Activated CD8-positive, alpha-beta memory T cell treated with anti-CD3 and anti-CD28 coated beads, Interleukin-2, amount 50 U/mL, for 1 hour (primary cell): ENCODE measurements around the gene HES7.

Experiments used
- DNase-seq: peaks from one replicate; pipeline ENCODE4 v3.0.0-alpha.2; 2020; ENCODE audit errors: extremely low read depth

Gene HES7

DNA sequence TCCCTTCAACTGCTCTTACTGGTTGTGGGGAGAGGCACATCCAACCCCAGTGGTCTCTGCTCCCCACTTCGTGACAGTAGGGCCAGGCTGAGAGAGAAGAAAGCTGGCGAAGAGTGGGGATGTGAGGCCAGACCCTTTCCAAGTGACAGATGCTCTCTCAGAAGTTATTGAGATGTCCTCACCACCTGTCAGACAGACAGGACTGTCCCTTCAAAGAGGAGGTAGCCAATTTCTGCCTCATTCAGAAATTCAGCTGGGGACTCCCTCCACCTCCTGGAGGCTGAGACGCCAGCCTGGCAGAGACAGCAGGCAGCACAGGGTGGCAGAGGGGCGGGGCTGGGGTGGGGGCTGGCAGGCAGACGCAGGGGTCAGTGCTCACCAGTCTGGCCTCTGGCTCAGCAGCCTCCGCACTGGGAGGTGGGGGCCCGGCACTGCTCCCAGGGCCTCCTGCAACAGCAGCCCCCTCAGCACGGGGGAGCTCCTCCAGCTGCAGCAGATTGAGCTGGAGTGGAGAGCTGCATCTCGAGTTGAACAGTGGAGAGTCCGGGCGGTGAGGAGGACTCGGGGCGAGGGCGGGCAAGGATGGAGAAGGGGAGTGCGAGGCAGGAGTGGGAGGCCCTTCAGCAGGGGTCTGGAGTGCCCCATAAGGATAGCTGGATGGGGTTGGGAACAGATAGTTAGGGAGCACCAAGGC is 19.1 kb upstream of the HES7 start:
- no peak for DNase-seq

DNA sequence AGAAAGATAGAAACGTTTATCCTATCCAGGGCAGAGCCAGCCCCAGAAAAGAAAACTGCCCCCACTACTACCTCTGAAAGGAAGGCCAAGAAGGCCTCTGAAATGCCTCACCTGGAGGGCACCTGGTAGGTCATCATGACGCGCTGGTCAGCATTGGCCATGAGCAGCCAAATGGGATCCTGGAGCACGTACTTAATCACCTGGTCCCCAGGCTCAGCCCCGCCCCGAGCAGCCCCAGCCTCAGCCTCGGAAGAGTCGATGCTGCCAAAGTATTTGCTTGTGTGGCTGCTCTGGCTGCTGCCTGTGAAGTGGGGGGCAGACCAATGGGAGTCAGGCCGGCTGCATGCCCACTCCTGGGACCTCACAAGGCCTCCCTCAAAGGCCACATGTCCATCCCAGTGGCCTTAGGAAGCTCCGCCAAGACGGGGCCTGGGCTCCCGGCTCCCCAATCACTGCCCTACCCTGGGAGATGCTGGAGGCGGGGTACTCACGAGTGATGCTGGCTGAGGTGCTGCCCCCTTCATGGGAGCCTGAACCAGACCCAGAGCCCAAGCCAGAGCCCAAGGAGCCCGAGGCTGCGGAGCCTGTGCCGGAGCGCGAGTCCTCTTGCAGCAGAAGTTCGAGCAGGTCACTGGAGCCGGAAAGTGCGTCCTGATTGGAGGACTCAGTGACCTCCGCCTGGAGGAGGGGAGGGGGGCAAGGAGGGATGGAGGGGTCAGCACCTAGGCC is 18.4 kb upstream of the HES7 start:
- DNase-seq = no peak

DNA sequence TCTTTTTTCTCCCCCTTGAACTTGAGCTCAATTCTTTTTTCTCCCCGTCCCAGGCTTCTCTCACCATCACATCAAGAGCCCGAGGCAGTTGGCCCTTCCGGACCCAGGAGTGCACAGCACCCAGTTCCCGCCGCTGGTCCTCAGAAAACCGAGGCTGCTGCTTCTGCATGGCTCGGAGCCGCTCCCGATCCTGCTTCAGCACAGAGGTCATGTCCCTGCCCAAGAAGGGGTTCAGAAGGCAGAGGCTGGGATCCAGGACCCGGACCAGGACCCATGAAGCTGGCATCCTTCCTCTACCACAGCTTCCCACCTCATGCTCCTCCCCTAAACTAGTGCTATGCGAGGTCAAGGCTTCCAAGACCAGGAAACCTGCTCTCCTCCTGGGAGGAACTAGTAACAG is 17.8 kb upstream of the HES7 start:
- DNase-seq = no peak

DNA sequence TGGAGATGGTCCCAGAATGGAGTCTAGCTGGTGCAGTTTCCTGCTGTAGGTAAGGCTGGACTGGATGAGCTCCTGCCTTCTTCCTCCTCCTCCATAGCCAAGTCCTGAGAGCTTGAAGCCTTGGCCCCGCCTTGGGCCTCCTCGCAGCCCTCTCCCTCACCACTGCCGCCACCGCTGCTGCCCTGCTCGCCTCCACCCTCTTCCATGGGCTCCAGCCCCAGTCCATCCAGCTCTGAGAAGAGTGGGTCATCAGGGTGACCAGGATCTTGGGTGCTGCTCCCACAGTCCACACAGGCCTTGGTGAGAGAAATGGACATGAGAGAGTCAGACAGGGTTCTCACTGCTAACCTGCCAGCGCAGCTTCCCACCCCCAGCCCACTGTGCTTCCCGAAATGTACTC is 17.1 kb upstream of the HES7 start:
- no peak for DNase-seq

DNA sequence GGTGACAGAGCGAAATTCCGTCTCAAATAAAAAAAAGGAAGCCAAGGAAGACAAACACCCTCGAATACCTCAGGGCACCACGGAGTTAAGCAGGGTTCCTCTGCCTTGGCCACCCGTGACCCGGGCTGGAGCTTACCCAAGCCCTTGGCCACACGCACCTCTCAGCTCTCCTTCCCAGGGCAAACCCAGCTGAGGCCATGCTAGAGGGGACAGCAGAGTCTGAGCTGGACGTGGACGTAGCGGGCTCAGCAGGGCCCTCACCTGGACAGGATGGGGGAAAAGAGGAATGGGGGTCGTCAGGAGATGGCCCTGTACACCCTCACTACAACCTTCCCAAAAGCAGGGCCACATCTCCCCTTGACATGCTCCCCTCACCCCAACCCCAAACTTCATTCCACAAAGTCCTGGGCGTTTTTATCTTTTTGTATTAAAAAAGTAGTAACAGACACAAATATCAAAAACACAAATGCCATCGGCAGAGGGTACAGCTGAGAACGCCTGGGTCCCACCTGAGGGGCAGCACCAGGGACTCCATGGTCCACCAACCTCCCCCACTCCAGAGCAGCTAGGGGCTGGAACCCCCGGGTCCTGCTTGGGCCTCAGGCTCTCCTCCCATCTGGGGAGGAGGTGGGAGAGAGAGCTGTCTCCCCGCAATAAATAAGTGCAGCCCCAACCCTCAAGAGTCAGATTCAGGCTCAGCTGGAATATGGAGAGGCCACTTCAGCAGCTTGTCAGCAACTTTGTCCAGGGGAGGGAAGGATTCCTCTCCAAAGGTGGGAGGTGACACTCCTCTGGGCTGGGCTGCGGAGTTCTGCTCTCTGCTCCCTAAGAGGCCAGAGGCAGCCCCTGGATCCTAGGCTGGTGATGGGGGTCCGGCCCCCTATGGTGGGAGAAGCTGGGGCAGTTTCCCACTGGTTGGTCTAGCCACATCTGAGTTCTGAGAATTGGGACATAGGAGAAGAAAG is 16.4 kb upstream of the HES7 start:
- no peak for DNase-seq

DNA sequence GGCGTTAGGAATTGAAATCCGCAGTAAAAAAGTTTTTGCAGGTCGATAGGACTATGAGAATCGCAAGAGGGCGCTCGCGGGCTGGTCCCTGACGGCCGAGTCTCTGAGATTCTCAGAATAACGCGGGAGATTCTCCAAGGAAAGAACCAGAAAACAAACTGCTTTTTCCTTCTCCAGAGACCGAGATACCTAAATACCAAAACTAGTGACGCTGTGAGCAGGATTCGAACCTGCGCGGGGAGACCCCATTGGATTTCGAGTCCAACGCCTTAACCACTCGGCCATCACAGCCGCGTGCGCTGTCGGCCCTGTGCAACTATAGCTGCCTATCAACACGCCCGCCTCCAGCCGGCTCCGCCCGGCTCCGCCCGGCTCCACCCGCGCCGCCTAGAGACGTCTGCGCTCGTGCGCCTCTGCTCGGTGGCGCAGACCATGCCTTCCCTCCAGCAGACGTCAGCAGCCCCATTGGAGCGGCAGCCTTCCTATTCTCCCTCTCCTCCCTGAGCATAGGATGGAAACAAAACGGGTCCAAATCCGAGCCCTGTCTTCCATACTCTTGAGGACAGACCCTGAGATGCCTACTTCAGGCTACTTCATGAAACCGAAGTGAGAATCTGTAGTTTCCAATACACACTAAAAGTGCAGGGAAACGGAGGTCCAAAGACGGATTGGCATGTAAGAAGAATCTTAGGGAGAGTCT is 14.9 kb upstream of the HES7 start:
- DNase-seq = peak; percentile 81

DNA sequence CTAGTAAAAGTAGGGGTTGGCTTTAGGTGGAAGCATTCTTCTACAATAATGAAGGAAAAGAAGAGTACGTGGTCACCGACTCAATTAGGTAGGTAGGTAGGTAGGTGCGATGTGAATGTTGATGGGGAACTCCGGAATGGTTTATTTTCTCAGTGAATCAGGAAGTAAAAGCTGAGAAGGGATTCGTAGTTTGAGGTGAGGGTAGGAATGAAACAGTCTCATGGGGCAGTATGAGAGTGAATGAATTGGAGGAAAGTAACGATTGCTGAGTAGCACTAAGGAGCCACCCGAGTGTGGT is 14.4 kb upstream of the HES7 start:
- no peak for DNase-seq

DNA sequence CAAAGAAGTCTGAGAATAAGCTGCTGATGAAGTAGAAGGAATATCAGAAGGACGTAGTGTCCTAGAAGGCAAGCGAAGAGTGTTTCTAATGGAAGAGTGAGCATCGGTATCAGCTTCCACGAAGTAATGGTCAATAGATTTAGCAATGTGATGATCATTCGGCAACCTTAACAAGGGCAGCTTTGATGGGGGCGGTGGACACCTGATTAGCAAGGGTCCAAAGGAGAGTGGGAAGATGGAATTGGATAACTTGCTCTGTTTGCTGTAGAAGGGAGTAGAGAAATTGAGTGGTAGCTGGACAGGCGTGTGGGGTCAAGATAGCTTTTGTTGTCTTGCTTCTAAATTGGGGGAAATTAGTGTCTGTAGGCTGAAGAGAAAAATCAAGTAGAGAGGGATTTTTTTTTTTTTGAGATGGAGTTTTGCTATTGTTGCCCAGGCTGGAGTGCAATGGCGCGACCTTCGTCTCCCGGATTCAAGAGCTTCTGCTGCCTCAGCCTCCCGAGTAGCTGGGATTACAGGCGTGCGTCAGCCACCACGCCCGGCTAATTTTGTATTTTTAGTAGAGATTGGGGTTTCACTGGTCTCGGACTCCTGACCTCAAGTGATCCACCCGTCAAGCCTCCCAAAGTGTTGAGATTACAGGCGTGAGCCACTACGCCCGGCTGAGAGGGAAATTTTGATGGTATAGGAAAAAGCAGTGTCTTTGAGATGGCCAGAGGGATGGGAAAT is 13.9 kb upstream of the HES7 start:
- DNase-seq = no peak

DNA sequence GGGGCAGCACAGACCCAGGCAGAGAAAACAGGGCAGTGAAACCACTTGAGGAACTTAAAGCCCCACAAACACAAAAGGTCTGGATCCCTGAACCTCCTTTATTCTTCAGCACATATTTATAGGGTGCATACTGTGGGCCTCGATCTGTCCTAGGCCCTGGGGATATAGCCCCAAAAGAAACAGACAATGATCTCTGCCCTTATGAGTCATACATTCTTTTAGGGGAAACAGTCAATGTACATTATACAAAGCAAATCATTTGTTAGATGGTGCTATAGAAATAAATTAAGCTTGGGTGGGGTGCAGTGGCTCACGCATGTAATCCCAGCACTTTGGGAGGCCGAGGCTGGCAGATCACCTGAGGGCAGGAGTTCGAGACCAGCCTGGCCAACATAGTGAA is 10.0 kb upstream of the HES7 start:
- no peak for DNase-seq

DNA sequence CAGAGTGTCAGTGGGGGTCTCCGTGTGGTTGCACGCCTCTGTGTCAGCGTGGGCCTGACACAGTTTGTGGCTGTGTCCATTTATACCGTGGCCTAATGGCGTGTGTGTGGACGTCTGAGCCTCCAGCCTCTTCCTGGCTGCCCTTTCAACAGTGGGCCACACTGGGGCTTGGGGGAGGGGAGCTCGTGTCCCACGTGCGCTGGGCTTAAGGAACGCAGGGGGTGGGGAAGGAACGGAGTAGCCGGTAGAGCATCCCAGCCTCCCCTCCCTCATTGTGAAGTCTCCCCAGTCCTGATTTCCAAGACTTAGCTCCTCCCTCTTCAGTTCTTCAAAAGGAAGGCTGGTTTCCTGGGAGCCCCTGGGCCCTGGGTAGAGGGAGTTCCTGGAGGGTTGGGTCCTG is 9.5 kb upstream of the HES7 start:
- no peak for DNase-seq

DNA sequence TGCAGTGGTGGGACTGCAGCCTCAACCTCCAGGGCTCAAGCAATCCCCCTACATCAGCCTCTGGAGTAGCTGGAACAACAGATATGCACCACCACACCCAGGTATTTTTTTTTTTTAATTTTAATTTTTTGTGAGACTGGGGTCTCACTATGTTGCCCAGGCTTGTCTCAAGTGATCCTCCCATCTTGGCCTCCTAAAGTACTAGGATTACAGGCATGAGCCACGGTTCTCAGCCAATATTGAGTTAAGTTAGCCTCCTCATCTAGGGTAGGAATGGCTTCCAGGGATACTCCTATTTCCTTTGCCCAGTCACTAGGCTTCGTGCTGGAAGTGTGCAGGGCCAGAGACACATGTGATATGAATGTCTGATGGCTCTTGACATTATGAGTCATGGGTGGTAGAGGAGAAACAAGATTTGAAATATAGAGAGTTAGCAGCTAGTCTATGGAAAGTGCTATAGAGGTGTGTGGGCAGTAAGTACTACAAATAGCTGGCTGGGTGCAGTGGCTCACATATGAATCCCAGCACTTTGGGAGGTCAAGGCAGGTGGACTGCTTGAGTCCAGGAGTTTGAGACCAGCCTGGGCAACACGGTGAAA is 8.0 kb upstream of the HES7 start:
- no peak for DNase-seq

DNA sequence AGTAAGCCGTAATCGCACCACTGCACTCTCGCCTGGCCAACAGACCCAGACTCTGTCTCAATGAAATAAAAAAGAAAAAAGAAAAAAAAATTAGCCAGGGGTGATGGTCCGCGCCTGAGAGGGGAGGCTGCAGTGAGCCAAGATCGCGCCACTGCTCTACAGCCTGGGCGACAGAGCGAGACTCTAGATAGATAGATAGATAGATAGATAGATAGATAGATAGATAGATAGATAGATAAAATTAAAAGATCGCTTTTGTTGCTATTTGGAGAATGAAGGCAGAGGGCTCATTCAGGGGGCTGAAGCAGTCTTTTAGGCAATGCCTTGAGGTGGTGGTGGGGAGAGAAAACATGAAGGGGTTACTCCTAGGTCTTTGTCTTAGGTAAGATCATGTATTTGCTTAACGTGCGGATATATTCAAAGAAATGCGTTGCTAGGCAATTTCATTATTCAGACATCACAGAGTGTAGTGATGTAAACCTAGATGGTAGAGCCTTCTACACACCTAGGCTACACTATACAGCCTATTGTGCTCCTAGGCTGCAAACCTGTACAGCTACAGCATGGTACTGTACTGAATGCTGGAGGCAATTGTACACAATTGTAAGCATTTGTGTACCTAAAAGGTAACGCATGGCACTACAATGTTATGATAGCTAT is 4.3 kb upstream of the HES7 start:
- DNase-seq = no peak

DNA sequence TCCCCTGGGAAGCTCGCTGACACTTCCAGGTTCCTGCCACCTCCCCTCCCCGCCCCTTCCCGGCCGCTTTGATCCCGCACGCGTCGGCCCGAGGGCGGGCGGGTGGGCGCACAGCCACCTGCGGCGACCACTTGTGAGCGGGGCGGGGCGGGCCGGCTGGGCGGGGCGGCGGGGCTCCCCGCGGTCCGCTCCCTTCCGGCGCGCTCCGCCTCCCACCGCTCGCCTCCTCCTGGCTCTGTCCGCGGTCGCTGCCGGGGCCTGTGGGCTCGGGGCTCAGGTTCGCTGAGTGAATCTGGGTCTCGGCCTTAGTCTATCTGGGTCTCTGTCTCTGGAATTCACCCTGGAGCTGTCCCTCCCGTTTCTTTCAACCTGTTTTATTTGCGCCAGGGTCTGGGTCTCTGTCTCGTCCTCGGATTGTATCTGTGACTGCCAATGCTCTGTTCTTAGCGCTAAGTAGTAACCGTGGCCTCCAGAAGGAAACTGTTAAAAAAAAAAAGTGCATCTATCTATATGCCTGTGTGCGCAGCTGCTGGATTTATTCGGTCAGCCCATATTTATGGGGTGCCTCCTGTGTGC is 2.7 kb upstream of the HES7 start:
- DNase-seq = no peak

DNA sequence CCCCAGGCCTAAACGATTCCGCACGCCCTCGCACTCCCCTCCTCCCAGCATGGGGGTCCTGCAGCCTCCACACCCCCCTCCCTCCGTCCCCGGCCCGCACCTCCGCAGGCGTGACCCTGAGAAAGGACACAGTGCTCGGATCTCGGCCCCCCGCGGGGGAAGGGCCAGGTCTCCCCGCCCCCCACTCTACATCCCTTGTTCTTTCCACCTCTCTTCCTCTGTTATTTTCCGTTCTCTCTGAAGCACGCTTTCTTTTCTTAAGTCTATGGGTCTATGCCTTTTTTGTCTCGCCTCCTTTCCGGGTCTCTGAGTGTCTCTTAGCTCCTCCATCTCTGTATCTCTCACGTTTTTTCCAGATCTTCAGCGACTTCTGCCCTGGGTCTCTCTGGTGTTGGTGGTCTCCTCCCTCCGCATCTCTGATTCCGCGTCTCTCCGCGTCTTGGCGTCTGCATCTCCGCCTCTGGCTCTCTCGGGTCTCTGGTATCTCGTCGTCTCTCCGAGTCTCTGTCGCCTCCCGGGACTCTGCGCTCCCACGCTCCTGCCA is 2.1 kb upstream of the HES7 start:
- DNase-seq = no peak

DNA sequence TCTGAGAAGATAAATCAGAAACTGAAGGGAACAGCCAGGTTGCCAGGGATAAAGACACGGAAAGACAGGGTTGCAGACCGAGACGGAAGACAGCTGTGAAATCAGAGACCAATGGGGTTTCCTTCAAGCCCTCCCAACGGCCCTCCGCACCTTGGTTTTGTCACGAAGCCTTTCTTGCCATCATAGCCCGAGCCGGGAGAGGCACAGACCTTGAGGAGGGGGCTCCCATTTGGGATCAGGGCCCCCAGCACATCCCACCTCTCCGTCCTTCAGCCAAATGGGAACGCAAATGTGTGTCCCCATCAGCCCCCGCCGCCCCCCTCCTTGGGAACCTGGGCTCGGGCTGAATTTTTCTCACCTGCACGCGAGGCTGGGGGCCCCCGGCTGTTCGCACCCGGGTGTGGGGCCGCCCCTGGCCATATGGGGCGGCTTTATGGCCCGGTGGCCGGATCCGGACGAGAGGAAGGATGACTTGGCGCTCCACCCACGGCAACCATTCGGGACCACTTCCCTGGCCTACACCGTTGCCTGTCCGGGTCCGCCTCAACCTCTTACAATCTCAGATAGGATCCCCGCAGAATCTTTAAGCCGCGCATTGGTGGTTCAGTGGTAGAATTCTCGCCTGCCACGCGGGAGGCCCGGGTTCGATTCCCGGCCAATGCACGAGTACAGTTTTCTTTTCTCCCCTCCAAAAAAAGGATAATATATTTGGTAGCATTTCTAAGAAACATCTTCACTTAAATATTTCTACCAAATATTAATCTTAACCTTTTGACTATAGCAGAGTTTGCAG is 1.4 kb upstream of the HES7 start:
- DNase-seq = peak; percentile 53

DNA sequence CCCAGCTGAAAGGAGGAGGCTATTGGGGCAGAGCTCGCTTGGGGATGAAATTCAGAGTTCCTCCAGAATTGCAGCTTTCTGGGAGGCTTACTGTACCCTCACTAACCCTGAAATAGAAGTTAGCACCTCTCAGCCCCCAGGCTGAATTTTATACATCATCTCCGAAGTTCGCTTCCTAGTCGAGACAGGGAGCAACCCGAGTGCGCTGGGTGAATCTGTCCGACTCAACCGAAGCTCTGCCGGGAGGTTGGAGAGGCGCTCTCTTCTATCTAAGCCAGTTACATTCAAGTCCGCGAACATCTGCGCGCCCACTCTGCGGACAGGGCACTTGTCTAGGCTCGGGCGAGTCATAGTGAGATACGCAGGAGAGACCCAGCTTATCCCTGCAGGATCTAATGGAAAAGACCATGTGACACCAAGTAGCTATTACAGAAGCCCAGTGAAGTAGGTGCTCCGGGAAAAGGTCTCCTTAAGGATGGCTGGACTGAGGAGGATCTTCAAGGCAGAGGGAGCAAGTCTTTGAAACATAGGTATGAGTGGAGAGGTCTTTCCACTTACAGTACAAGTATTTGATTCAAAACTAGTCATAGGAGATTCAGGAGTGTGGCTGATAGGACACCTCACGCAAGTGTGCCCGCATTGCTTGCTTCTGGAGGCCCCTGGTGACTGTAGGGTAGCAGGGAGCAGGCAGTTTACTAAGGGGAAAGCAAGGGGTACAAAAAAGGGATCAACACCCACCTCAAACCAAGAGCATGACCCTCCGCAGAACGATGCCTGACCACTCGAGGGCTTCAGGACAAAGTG is 646 bp upstream of the HES7 start:
- DNase-seq = no peak

DNA sequence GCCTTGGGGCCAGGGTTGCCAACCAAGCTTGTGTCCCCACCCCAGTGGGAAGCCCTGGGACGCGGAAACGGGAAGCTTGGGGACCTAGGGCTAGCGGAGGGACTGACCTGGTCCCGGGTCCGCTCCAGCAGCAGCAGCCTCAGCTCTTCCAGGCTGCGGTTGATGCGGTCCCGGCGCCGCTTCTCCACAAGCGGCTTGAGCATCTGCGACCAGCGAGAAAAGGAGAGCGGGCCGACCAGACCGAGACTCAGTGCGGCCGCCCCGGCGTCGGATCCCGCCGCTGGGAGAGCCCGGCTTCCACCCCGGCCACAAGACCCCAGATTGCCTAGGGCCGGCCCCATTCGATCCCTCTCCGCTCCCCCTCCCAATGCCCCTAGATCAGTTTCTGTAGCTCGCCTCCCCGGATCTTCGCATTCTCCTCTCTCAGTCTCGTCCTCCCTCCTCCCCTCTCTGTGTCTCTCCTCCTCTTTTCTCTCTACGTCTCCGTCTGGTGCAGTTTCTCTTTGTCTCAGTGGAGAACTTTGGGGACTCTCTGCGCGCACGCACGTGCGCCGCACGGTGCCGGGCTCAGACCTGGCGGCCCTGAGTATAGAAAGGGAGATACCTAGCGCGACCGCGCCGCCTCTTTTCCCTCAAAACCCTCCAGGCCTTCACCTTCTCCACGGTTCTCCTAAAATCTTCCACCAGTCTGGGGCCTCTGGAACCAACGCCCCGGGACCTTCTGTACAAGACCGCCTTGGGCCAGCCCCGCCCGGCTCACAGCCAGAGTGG is 797 bp downstream of the HES7 start:
- DNase-seq = no peak
